ENCODE results near the gene SMIM41. TPM values are rescaled to one million over a fixed set of nuclear protein-coding genes. Genes with fewer than 3 reads are reported as not detected.
A peak's percentile ranks its signal among the peaks of the same experiment; 100 is the strongest.

Gene SMIM41
- total and polyA plus RNA-seq, 2 donors from 2014 or later, result 0.31 TPM; not detected in 1

- no peak for TF ChIP-seq CTCF (IDR thresholded peaks at IDR 0.05; ENCODE audit: borderline replicate concordance, extremely low read depth, insufficient read depth)
- intact Hi-C loops (cut with DNase I), result no loop called here
- no peak overlapping the region for H3K4me3 ChIP-seq (ENCODE audit: low read length in 3 of 3)
- peak overlapping the region in 1 of 3 donors; percentile 51 for H3K9ac ChIP-seq (ENCODE audit: low read length in 3 of 3)
- H3K9me3 ChIP-seq (ENCODE audit: control insufficient read depth in 2 of 3, insufficient read depth in 1 of 3, low read length in 3 of 3), result no peaks in the 10 kb centered on the region
- H3K27me3 ChIP-seq (ENCODE audit: control insufficient read depth, insufficient read depth, low read length), result no peaks in the 10 kb centered on the region
- no peaks in the 10 kb centered on the region for H3K36me3 ChIP-seq (ENCODE audit: control insufficient read depth in 2 of 3, insufficient read depth in 3 of 3, low read length in 3 of 3)
- H3K4me1 ChIP-seq (ENCODE audit: control insufficient read depth in 2 of 3, insufficient read depth in 2 of 3, low read depth in 1 of 3, low read length in 3 of 3), result peaks cover 0 to 24% (median 14%) of the 10 kb centered on the region in 3 donors
- peak overlapping the region; percentile 48 to 86 for H3K27ac ChIP-seq (ENCODE audit: low read depth in 2 of 2, low read length in 2 of 2)
- DNase-seq (peak in 1 of 5 donors; percentile 95), FAIRE-seq (no peak)
Observed at GRCh38 chr12:52148464-52149181, 69.1 kb downstream of the SMIM41 start.

GRCh38 chr12:52149182-52149641 lies 69.7 kb downstream of the SMIM41 start:
- no peaks in the 10 kb centered on the region for H3K36me3 ChIP-seq (ENCODE audit: control insufficient read depth in 2 of 3, insufficient read depth in 3 of 3, low read length in 3 of 3)
- peak overlapping the region; percentile 48 to 86 for H3K27ac ChIP-seq (ENCODE audit: low read depth in 2 of 2, low read length in 2 of 2)
- no peak for TF ChIP-seq CTCF (IDR thresholded peaks at IDR 0.05; ENCODE audit: borderline replicate concordance, extremely low read depth, insufficient read depth)
- H3K4me3 ChIP-seq (ENCODE audit: low read length in 3 of 3), result no peak overlapping the region
- DNase-seq (no peak), FAIRE-seq (no peak)
- H3K27me3 ChIP-seq (ENCODE audit: control insufficient read depth, insufficient read depth, low read length), result no peaks in the 10 kb centered on the region
- peak overlapping the region in 1 of 3 donors; percentile 46 for H3K9ac ChIP-seq (ENCODE audit: low read length in 3 of 3)
- H3K4me1 ChIP-seq (ENCODE audit: control insufficient read depth in 2 of 3, insufficient read depth in 2 of 3, low read depth in 1 of 3, low read length in 3 of 3), result peaks cover 0 to 24% (median 14%) of the 10 kb centered on the region in 3 donors
- intact Hi-C loops (cut with DNase I), result no loop called here
- no peaks in the 10 kb centered on the region for H3K9me3 ChIP-seq (ENCODE audit: control insufficient read depth in 2 of 3, insufficient read depth in 1 of 3, low read length in 3 of 3)

- H3K4me3 ChIP-seq (ENCODE audit: low read length in 3 of 3), result no peak overlapping the region
- no peak for DNase-seq
- H3K27ac ChIP-seq (ENCODE audit: low read depth in 2 of 2, low read length in 2 of 2), result peak overlapping the region; percentile 48 to 86
- no peak overlapping the region for H3K9ac ChIP-seq (ENCODE audit: low read length in 3 of 3)
- H3K36me3 ChIP-seq (ENCODE audit: control insufficient read depth in 2 of 3, insufficient read depth in 3 of 3, low read length in 3 of 3), result no peaks in the 10 kb centered on the region
- no peaks in the 10 kb centered on the region for H3K27me3 ChIP-seq (ENCODE audit: control insufficient read depth, insufficient read depth, low read length)
- peaks cover 0 to 24% (median 14%) of the 10 kb centered on the region in 3 donors for H3K4me1 ChIP-seq (ENCODE audit: control insufficient read depth in 2 of 3, insufficient read depth in 2 of 3, low read depth in 1 of 3, low read length in 3 of 3)
- no peak for FAIRE-seq
- H3K9me3 ChIP-seq (ENCODE audit: control insufficient read depth in 2 of 3, insufficient read depth in 1 of 3, low read length in 3 of 3), result no peaks in the 10 kb centered on the region
- TF ChIP-seq CTCF (IDR thresholded peaks at IDR 0.05; ENCODE audit: borderline replicate concordance, extremely low read depth, insufficient read depth), result no peak
- intact Hi-C loops (cut with DNase I), result loop anchor here (10.0 kb wide), 1 partner anchor 725 kb away; no protein-coding TSS in a partner anchor
Observed at GRCh38 chr12:52149651-52150241, 70.2 kb downstream of the SMIM41 start.
